ENCODE measurements around the gene C3orf38. TPM values are rescaled to one million over a fixed set of nuclear protein-coding genes. Genes with fewer than 3 reads are reported as not detected.

The C3orf38 gene
- polyA plus RNA-seq, 3 donors = 9.1 to 25.4 (median 24.9) TPM

DNA sequence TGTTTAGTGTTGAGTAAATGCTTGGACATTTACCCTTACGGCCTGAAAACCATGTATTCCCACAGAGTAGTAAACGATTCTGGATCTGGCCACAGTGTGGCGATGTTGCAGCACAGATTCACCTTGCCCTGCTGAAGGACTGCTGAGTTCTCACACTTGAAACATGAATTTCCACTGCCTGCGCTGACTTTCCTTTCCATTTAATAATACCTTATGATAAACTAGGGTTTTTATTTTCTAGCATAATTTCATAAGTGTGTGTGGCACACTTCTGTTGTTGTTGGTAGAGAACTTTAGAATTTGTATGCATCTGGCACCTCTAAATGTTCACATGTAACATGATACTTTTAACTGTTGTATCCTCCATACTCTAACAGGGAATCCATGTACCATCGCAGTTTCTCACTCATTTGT is 53.9 kb downstream of the C3orf38 start:
- no peak overlapping the region for H2AFZ ChIP-seq (ENCODE audit: insufficient read depth, low read depth, low read length, poor library complexity, severe bottlenecking)
- no peaks in the 10 kb centered on the region for H4K20me1 ChIP-seq (ENCODE audit: insufficient read depth, low read length)
- intact Hi-C loops (cut with micrococcal nuclease) = no loop called here
- TF ChIP-seq, protein P1, sequence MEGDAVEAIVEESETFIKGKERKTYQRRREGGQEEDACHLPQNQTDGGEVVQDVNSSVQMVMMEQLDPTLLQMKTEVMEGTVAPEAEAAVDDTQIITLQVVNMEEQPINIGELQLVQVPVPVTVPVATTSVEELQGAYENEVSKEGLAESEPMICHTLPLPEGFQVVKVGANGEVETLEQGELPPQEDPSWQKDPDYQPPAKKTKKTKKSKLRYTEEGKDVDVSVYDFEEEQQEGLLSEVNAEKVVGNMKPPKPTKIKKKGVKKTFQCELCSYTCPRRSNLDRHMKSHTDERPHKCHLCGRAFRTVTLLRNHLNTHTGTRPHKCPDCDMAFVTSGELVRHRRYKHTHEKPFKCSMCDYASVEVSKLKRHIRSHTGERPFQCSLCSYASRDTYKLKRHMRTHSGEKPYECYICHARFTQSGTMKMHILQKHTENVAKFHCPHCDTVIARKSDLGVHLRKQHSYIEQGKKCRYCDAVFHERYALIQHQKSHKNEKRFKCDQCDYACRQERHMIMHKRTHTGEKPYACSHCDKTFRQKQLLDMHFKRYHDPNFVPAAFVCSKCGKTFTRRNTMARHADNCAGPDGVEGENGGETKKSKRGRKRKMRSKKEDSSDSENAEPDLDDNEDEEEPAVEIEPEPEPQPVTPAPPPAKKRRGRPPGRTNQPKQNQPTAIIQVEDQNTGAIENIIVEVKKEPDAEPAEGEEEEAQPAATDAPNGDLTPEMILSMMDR (IDR thresholded peaks at IDR 0.05) = peak; percentile 74
- H3K4me1 ChIP-seq (ENCODE audit: control insufficient read depth in 1 of 2, insufficient read depth in 2 of 2, low read length in 2 of 2) = peaks cover 6 to 7% of the 10 kb centered on the region in 2 donors
- no peaks in the 10 kb centered on the region for H3K79me2 ChIP-seq (ENCODE audit: insufficient read depth, low read length)
- peak overlapping the region in 1 of 2 donors; percentile 22 for H3K4me3 Mint-ChIP-seq
- H3K27me3 ChIP-seq (ENCODE audit: control insufficient read depth in 2 of 2, insufficient read depth in 2 of 2, low read length in 2 of 2) = no peaks in the 10 kb centered on the region
- H3K4me1 Mint-ChIP-seq = peaks cover 12% of the 10 kb centered on the region
- H3K27ac ChIP-seq (ENCODE audit: low read depth in 1 of 2, low read length in 2 of 2) = no peak overlapping the region
- H3K27me3 Mint-ChIP-seq (ENCODE audit: low read depth in 3 of 3) = peaks cover 0 to 3% (median 0%) of the 10 kb centered on the region in 3 donors
- WGBS (ENCODE audit: insufficient coverage) = 0% methylated on average over 3 of the region's 5 CpGs
- H3K4me2 ChIP-seq (replicated peaks; ENCODE audit: extremely low read depth, low read length, poor library complexity, severe bottlenecking) = peak overlapping the region; percentile 19
- no peak overlapping the region for H3K9ac ChIP-seq (ENCODE audit: insufficient read depth, low read length, poor library complexity, severe bottlenecking)
- peak; percentile 5 to 24 (median 23) for DNase-seq
- no peak overlapping the region for H3K27ac Mint-ChIP-seq
- no peaks in the 10 kb centered on the region for H3K36me3 Mint-ChIP-seq
- peak overlapping the region in 1 of 3 experiments; percentile 4 for H3K4me3 ChIP-seq (replicated peaks in 1 of 3; ENCODE audit: low read depth in 2 of 3, low read length in 3 of 3)
- peaks cover 0 to under 1% (median 0%) of the 10 kb centered on the region in 7 donors for H3K9me3 Mint-ChIP-seq
- H3K9me3 ChIP-seq (replicated peaks in 1 of 2; ENCODE audit: control insufficient read depth in 1 of 2, insufficient read depth in 1 of 2, low read length in 2 of 2) = no peaks in the 10 kb centered on the region
- H3K36me3 ChIP-seq (replicated peaks in 1 of 2; ENCODE audit: control insufficient read depth in 1 of 2, insufficient read depth in 2 of 2, low read length in 2 of 2) = no peaks in the 10 kb centered on the region

Other genes starting within 250 kb of the C3orf38 start
- gene CGGBP1, start 91.0 kb upstream of the C3orf38 start, polyA plus RNA-seq = 10 to 100 TPM; 61.0 to 82.4 (median 68.7) TPM
- gene ZNF654, start 90.7 kb upstream of the C3orf38 start, polyA plus RNA-seq = 1 to 10 TPM; 3.0 to 7.2 (median 4.8) TPM

All from CD14-positive monocyte (primary cell).